ENCODE data around the gene IGSF21.

Gene IGSF21

DNA sequence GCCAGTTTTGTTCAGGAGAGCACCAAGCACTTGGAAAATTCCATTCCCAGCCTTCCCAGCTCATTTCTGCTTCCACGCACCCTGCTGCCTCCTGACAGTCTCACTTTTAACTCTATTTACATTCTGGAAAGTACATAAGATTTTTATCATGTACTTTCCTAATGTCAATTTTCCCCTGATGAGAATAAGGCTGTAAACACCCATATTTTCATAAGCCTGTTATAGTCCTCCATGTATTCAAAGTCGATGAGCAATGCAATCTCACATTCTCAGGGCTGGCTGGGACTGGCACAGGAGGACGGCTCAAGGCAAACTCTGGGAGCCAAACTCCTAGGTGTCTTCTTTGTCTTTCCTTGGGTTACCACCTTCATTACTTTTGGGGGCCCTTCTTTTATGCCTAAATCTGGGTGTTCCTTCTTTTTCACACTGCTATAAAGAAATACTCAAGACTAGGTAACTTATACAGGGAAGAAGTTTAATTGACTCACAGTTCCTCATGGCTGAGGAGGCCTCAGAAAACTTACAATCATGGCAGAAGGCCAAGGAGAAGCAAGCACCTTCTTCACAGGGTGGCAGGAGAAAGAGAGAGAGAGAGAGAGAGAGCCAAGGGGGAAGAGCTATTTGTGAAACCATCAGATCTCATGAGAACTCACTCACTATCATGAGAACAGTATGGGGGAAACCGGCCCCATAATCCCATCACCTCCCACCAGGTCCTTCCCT, 94.6 kb downstream of the IGSF21 start:
- Histone ChIP-seq H3K27me3 (replicated peaks; ENCODE audit: control insufficient read depth, insufficient read depth, low read length) (peaks cover 1% of the 10 kb centered on the region; the same call in 1 of the 2 replicates), H3K36me3 (ENCODE audit: control insufficient read depth, insufficient read depth, low read length) (no peaks in the 10 kb centered on the region), H3K4me3 (replicated peaks; ENCODE audit: low read depth, low read length) (no peak overlapping the region)
- TF ChIP-seq, protein P1, sequence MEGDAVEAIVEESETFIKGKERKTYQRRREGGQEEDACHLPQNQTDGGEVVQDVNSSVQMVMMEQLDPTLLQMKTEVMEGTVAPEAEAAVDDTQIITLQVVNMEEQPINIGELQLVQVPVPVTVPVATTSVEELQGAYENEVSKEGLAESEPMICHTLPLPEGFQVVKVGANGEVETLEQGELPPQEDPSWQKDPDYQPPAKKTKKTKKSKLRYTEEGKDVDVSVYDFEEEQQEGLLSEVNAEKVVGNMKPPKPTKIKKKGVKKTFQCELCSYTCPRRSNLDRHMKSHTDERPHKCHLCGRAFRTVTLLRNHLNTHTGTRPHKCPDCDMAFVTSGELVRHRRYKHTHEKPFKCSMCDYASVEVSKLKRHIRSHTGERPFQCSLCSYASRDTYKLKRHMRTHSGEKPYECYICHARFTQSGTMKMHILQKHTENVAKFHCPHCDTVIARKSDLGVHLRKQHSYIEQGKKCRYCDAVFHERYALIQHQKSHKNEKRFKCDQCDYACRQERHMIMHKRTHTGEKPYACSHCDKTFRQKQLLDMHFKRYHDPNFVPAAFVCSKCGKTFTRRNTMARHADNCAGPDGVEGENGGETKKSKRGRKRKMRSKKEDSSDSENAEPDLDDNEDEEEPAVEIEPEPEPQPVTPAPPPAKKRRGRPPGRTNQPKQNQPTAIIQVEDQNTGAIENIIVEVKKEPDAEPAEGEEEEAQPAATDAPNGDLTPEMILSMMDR (IDR thresholded peaks at IDR 0.05; ENCODE audit: insufficient read depth, low read length, poor library complexity, severe bottlenecking): no peak
- no peak for DNase-seq (ENCODE audit: extremely low read depth, insufficient read length)

DNA sequence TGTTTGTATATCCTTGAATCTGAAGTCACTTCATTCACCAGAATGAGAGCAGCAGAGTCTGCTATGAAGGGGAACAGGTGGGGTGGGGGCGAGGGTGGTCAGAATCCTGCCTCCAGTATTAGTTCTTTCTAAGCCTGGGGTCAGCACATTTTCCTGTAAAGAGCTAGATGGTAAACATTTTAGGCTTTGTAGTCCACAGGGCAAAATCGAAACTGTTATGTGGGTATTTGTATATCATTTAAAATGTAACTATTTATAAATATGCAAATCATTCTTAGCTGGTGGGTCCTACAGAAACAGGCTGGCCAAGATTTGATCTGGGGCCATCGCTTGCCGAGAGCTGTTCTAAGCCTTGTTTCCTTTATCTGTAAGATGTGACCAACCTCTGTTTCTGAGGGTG, 96.0 kb downstream of the IGSF21 start:
- no peaks in the 10 kb centered on the region; the same call in 1 of the 2 replicates for H3K27me3 ChIP-seq (replicated peaks; ENCODE audit: control insufficient read depth, insufficient read depth, low read length)
- TF ChIP-seq, protein P1 (IDR thresholded peaks at IDR 0.05; ENCODE audit: insufficient read depth, low read length, poor library complexity, severe bottlenecking): no peak
- no peak overlapping the region for H3K4me3 ChIP-seq (replicated peaks; ENCODE audit: low read depth, low read length)
- DNase-seq (ENCODE audit: extremely low read depth, insufficient read length): no peak
- H3K36me3 ChIP-seq (ENCODE audit: control insufficient read depth, insufficient read depth, low read length): no peaks in the 10 kb centered on the region

DNA sequence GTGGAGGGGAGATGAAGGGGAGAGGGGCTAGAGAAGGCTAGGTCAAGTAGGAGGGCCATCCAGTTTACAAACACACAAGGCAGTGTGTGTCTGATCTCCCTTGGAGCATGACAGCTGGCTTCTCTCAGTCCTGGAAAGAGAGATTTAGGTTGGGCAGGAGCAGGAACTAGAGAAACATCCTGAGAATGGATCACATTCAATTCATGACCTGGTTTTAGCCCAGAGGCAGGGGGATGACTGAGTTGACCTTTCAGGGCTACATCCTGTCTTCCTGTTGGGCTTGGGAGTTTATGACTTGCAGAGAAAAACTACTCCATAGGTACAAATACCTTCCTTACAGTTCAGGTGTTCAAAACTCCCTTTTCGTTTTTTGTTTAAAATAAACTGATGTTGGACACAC, 97.0 kb downstream of the IGSF21 start:
- DNase-seq (ENCODE audit: extremely low read depth, insufficient read length): no peak
- Histone ChIP-seq H3K4me3 (replicated peaks; ENCODE audit: low read depth, low read length) (no peak overlapping the region), H3K27me3 (replicated peaks; ENCODE audit: control insufficient read depth, insufficient read depth, low read length) (no peaks in the 10 kb centered on the region; the same call in 1 of the 2 replicates), H3K36me3 (ENCODE audit: control insufficient read depth, insufficient read depth, low read length) (no peaks in the 10 kb centered on the region)
- TF ChIP-seq, protein P1 (IDR thresholded peaks at IDR 0.05; ENCODE audit: insufficient read depth, low read length, poor library complexity, severe bottlenecking): no peak

DNA sequence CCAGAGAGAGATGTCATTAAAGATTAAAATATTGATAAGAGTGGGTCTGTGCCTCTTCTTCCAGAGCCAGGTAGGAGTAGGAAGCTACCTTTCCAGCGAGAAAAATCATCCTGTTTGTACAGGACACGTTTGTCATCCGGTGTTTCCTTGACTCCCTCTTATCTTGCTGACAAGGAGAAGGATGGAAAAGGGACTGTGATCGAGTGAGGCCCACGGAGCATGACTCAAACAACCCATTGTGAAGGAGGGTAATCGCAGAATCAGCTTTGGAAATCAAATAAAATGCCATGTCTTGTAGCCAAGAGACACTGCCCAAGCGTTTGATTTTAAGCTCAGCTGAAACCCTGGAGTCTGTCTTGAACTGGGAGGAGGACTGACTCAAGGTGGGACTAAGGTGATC, 97.7 kb downstream of the IGSF21 start:
- H3K4me3 ChIP-seq (replicated peaks; ENCODE audit: low read depth, low read length): no peak overlapping the region
- no peak for DNase-seq (ENCODE audit: extremely low read depth, insufficient read length)
- H3K27me3 ChIP-seq (replicated peaks; ENCODE audit: control insufficient read depth, insufficient read depth, low read length): no peaks in the 10 kb centered on the region; the same call in 1 of the 2 replicates
- TF ChIP-seq, protein P1 (IDR thresholded peaks at IDR 0.05; ENCODE audit: insufficient read depth, low read length, poor library complexity, severe bottlenecking): no peak
- no peaks in the 10 kb centered on the region for H3K36me3 ChIP-seq (ENCODE audit: control insufficient read depth, insufficient read depth, low read length)

DNA sequence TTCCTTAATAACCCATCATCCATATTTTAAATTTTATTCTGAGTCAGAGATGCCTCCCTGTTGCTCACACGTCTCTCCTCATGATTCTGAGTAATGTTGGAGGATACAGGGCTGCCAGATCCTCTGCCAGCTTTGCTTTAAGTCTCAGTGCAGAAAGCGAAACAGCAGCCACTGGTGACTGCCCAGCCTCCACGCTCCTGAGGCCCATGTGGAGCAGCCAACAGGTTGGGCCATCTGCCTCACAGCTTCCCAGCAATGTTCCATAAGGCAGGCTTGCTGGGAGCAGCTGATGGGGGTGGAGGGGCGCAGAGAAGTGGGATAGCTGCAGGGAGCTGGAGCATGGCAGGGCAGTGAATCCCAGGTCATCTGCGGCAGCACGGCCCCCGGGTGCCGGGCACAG, 104.2 kb downstream of the IGSF21 start:
- H3K27me3 ChIP-seq (replicated peaks; ENCODE audit: control insufficient read depth, insufficient read depth, low read length): no peaks in the 10 kb centered on the region; the same call in 1 of the 2 replicates
- no peaks in the 10 kb centered on the region for H3K36me3 ChIP-seq (ENCODE audit: control insufficient read depth, insufficient read depth, low read length)
- TF ChIP-seq, protein P1 (IDR thresholded peaks at IDR 0.05; ENCODE audit: insufficient read depth, low read length, poor library complexity, severe bottlenecking): no peak
- no peak for DNase-seq (ENCODE audit: extremely low read depth, insufficient read length)
- no peak overlapping the region for H3K4me3 ChIP-seq (replicated peaks; ENCODE audit: low read depth, low read length)

Data from GM06990 (cell line).